ENCODE data around the gene NMRK1. TPM values are rescaled to one million over a fixed set of nuclear protein-coding genes. Genes with fewer than 3 reads are reported as not detected.

NMRK1 gene
- total RNA-seq, result 20.4 TPM

DNA sequence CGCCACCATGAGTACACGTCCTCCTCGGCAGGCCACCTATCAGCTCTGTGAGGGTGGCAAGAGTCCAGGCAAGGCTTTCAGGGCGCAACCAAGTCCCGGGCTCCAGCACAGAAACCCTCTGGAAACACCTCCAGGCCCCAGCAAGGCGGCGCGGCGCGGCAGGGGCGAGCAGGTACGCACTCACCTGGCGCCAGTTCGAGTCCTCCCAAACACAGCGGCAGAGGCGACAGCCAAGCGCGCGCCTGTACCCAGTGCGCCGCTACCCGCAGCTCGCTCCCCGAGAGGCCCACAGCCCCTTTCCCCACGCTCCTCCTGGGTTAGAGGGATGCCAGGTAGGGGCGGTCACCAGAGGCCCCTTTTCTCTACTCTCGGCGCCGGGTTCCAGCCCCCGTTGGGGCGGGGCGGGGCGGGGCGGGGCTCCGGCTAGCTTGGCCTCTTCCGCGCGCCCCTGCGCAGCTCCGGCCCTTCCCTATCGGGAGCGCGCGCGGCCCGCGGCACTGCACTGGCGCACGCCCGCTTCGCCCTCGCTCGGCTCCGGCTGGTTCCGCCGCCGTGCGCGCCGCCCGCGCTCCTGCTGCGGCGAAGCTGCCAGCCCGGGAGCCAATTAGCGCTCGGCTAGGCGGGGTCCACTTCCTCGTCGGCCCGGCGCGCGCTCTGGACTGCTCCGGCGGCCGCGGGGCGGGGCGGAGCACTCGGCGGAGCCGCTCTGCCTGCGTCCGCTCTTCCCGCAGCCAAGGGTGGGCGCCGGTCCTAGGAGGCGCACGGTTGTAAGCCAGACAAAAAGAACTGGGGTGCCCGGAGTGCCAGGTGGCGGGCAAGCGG is at the start of gene NMRK1, which contains the start of gene OSTF1:
Gene NMRK1 (minus strand): TSS at position 332 of the 822 bp plus-strand sequence. CDS start 5,040 bp downstream, outside the sequence.
Gene OSTF1 (plus strand): TSS at position 691 of the 822 bp plus-strand sequence. CDS start 179 bp downstream, outside the sequence.
- Histone ChIP-seq H3K4me1 (peaks cover 62% of the 10 kb centered on the region), H3K27ac (peak within 1 kb of the TSS; percentile 98)

DNA sequence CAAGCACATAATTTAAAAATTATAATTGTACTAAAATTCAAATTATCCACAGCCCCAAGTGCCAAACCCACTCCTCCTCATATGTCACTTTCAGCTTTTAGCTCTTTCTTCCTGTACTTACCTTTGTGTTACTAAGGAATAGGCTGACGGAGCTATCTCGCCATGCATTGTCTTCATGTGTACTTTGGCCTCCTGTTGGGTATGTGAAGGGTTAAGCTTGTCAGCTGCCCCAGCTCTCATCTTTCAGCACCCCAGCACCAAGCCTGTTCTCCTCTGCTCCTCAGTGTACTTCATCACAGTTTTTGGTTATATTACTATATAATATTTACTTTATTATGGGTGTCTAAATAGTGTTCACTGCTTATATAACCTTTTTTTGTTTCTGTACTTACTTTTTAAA is 46.5 kb upstream of the NMRK1 start:
- intact Hi-C loops (cut with DNase I), result no loop called here
- TF ChIP-seq CTCF (IDR thresholded peaks at IDR 0.05) (no peak), POLR2A (IDR thresholded peaks at IDR 0.05) (no peak), POLR2AphosphoS5 (IDR thresholded peaks at IDR 0.05; ENCODE audit: insufficient read depth in 1 of 2, low read depth in 1 of 2) (no peak)
- no peak overlapping the region for H3K27ac ChIP-seq
- H3K9me3 ChIP-seq, result no peaks in the 10 kb centered on the region
- no peaks in the 10 kb centered on the region for H3K27me3 ChIP-seq
- H3K36me3 ChIP-seq, result peaks cover 0 to 34% of the 10 kb centered on the region in 2 donors
- no peak overlapping the region for H3K4me3 ChIP-seq
- peaks cover 10% of the 10 kb centered on the region for H3K4me1 ChIP-seq
- DNase-seq (ENCODE audit: extremely low spot score in 2 of 2), result no peak

More for the DNA sequence above, at the start of gene NMRK1, which contains the start of gene OSTF1:
- Histone ChIP-seq H3K36me3 (no peaks in the 10 kb centered on the region), H3K9me3 (no peaks in the 10 kb centered on the region), H3K27me3 (no peaks in the 10 kb centered on the region), H3K4me3 (peak within 1 kb of the TSS; percentile 89 to 90)
- no peak for TF ChIP-seq CTCF (IDR thresholded peaks at IDR 0.05)
- TF ChIP-seq POLR2A (IDR thresholded peaks at IDR 0.05), result peak in 1 of 2 donors; percentile 85
- TF ChIP-seq POLR2AphosphoS5 (IDR thresholded peaks at IDR 0.05; ENCODE audit: insufficient read depth in 1 of 2, low read depth in 1 of 2), result peak in 1 of 2 donors; percentile 83
- peak in 1 of 2 donors; percentile 92 for DNase-seq (ENCODE audit: extremely low spot score in 2 of 2)
- intact Hi-C loops (cut with DNase I), result no loop called here

GRCh38 chr9:75133396-75133795 is 45.4 kb upstream of the NMRK1 start:
- H3K9me3 ChIP-seq, result no peaks in the 10 kb centered on the region
- TF ChIP-seq POLR2A (IDR thresholded peaks at IDR 0.05), result no peak
- no peak for TF ChIP-seq POLR2AphosphoS5 (IDR thresholded peaks at IDR 0.05; ENCODE audit: insufficient read depth in 1 of 2, low read depth in 1 of 2)
- no peaks in the 10 kb centered on the region for H3K27me3 ChIP-seq
- H3K36me3 ChIP-seq, result peaks cover 0 to 34% of the 10 kb centered on the region in 2 donors
- intact Hi-C loops (cut with DNase I), result no loop called here
- peaks cover 10% of the 10 kb centered on the region for H3K4me1 ChIP-seq
- DNase-seq (ENCODE audit: extremely low spot score in 2 of 2), result no peak
- H3K4me3 ChIP-seq, result no peak overlapping the region
- H3K27ac ChIP-seq, result no peak overlapping the region

DNA sequence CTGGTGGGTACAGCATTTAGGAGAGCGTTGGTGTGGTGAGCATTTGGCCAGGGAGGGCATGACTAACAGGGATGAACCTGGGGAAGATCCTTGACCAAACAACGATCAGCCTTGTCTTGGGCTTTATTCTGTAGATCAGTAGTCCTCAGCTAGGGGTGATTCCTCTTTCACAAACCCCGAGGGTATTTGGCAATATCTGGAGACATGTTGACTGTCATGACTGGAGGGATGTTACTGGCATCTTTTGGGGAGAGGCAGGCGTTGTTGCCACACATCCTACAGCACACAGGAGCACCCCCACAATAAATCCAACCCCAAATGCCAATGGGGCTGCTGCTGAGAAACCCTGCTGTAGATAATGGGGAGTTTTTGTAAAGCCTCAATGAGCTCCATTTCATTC is 44.3 kb upstream of the NMRK1 start:
- no peaks in the 10 kb centered on the region for H3K9me3 ChIP-seq
- peaks cover 0 to 28% of the 10 kb centered on the region in 2 donors for H3K36me3 ChIP-seq
- H3K27ac ChIP-seq, result no peak overlapping the region
- TF ChIP-seq CTCF (IDR thresholded peaks at IDR 0.05) (no peak), POLR2A (IDR thresholded peaks at IDR 0.05) (no peak)
- H3K4me3 ChIP-seq, result no peak overlapping the region
- intact Hi-C loops (cut with DNase I), result no loop called here
- no peak for DNase-seq (ENCODE audit: extremely low spot score in 2 of 2)
- H3K4me1 ChIP-seq, result peaks cover 10% of the 10 kb centered on the region
- no peaks in the 10 kb centered on the region for H3K27me3 ChIP-seq

- peaks cover 10% of the 10 kb centered on the region for H3K4me1 ChIP-seq
- H3K27me3 ChIP-seq, result no peaks in the 10 kb centered on the region
- no peaks in the 10 kb centered on the region for H3K9me3 ChIP-seq
- no peak for DNase-seq (ENCODE audit: extremely low spot score in 2 of 2)
- TF ChIP-seq POLR2AphosphoS5 (IDR thresholded peaks at IDR 0.05; ENCODE audit: insufficient read depth in 1 of 2, low read depth in 1 of 2), result no peak
- TF ChIP-seq POLR2A (IDR thresholded peaks at IDR 0.05), result no peak
- TF ChIP-seq CTCF (IDR thresholded peaks at IDR 0.05), result no peak
- H3K27ac ChIP-seq, result no peak overlapping the region
- H3K36me3 ChIP-seq, result peaks cover 0 to 23% of the 10 kb centered on the region in 2 donors
- intact Hi-C loops (cut with DNase I), result no loop called here
- H3K4me3 ChIP-seq, result no peak overlapping the region
Observed at GRCh38 chr9:75131700-75132099, 43.7 kb upstream of the NMRK1 start.
